ENCODE measurements around the gene GJC1.

GJC1 gene

DNA sequence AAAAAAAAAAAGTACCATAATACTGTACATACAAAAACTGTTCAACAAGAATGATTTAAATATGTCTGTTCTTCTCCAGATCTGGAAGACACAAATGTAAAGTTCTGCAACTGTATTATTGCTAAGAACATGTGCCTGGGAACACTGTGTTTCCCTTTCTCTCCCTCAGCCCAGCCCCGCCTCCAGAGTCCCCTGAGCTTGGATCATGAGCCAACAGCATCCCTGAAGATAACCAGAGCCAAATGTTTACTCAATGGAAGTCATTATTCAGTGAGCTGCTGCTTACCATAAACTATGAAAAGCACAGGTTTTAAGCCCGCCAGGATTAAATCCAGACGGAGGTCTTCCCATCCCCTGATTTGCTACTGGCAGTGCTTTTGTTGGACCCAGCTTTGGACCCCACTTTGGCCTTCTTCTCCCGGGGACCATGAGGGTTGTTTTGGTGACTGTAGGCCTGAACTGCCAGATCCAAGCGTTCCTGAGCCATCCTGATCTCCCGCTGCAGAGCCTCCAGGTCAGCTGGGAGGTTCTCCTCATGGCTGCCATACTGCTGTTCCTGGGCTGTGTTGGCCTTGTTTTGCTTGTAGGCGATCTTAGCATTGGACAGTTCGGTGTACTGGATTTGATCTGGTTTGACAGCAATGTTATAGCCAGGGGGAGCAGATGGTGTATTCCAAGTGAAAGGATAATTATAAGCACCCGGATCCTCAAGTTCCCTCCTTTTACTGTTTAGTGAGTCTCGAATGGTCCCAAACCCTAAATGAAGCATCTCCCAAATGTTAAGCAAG, 25.6 kb downstream of the GJC1 start:
- no peak for DNase-seq (ENCODE audit: insufficient read length, low spot score)
- FAIRE-seq = no peak
- TF ChIP-seq POLR2A (IDR thresholded peaks at IDR 0.05; ENCODE audit: low read depth, low read length) = no peak

DNA sequence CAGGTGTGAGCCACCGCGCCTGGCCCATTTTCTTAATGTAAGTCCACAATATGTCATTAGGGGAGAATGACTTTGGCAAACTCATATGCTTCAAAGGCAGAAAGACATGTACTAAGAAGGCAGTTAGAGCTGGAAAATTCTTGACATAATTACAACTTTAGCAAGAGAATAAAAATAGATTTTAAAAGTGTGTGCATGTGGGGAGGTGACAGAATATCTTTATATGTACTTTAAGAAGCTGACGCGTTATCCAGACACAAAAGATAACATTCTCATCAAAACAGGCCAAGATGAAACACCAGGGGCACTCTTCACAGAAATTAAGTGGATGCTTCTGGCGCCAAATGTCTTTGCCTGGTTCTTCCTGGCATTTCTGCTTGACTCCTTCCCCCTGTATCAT, 28.2 kb downstream of the GJC1 start:
- DNase-seq (ENCODE audit: insufficient read length, low spot score) (no peak), FAIRE-seq (no peak)
- TF ChIP-seq POLR2A (IDR thresholded peaks at IDR 0.05; ENCODE audit: low read depth, low read length) = no peak

DNA sequence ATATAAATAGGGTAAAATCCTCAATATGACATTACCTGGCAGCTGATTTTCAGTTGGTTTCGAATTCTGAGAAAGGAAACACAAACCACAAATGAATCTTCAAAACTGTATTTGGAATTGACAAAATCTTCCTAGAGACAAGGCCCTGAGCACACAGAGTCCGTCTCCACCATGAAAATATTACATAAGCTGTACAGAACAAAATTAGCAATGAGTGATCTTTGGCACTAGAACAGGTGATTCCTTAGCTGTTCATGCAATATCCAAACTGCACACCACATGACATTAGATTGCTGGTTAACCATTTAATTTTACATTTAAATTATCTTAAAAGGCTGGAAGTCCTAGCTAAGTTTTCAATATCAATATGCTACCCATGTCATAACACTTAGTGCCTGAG, 31.7 kb downstream of the GJC1 start:
- FAIRE-seq (no peak), DNase-seq (ENCODE audit: insufficient read length, low spot score) (no peak)
- no peak for TF ChIP-seq POLR2A (IDR thresholded peaks at IDR 0.05; ENCODE audit: low read depth, low read length)

GRCh38 chr17:44797802-44798201, 32.3 kb downstream of the GJC1 start:
- DNase-seq (ENCODE audit: insufficient read length, low spot score) (no peak), FAIRE-seq (no peak)

DNA sequence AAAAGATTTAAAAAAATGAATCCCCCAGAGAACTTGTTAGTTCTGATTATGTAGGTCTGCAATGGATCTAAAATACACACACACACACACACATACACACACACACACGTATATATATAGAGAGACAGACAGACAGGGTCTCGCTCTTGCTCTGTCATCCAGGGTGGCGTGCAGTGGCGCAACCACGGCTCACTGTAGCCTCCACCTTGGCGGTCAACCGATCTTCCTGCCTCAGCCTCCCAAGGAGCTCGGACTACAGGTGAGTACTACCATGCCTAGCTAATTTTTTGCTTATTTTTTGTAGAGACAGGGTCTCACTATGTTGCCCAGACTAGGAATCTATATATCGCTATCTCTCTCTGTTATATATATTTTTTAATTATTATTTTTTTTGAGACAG, 33.4 kb downstream of the GJC1 start:
- DNase-seq (ENCODE audit: insufficient read length, low spot score) (no peak), FAIRE-seq (no peak)
- TF ChIP-seq POLR2A (IDR thresholded peaks at IDR 0.05; ENCODE audit: low read depth, low read length) = no peak

More at GRCh38 chr17:44797802-44798201, 32.3 kb downstream of the GJC1 start:
- no peak for TF ChIP-seq POLR2A (IDR thresholded peaks at IDR 0.05; ENCODE audit: low read depth, low read length)

- no peak for FAIRE-seq
- no peak for DNase-seq (ENCODE audit: insufficient read length, low spot score)
- TF ChIP-seq POLR2A (IDR thresholded peaks at IDR 0.05; ENCODE audit: low read depth, low read length) = no peak
Observed at GRCh38 chr17:44795928-44796327, 34.2 kb downstream of the GJC1 start.

GRCh38 chr17:44795421-44795820, 34.7 kb downstream of the GJC1 start:
- no peak for TF ChIP-seq POLR2A (IDR thresholded peaks at IDR 0.05; ENCODE audit: low read depth, low read length)
- DNase-seq (ENCODE audit: insufficient read length, low spot score) (no peak), FAIRE-seq (no peak)

DNA sequence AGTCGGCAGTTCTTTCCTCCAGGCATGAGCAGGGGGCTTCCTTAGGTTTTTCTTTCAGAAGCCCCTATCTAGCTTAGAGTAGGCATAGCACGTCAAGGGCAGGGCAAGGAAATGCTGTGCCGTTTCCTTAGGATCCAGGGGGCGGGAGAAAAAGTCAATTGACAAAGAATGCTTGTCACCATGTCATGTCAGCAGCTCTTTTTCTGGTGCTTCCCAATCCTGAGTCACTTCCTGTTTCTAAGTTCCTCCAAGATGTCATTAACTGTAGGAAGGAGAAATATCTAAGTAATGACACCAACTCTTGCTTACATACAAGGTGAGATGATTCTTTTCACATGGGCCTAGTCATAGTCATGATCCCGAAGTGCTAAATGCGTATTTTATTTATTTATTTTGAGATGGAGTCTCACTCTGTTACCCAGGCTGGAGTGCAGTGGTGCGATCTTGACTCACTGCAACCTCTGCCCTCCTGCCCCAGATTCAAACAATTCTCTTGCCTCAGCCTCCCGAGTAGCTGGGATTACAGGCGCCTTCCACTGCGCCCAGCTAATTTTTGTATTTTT, 35.2 kb downstream of the GJC1 start:
- peak; percentile 87 for DNase-seq (ENCODE audit: insufficient read length, low spot score)
- no peak for TF ChIP-seq POLR2A (IDR thresholded peaks at IDR 0.05; ENCODE audit: low read depth, low read length)
- peak; percentile 80 for FAIRE-seq

DNA sequence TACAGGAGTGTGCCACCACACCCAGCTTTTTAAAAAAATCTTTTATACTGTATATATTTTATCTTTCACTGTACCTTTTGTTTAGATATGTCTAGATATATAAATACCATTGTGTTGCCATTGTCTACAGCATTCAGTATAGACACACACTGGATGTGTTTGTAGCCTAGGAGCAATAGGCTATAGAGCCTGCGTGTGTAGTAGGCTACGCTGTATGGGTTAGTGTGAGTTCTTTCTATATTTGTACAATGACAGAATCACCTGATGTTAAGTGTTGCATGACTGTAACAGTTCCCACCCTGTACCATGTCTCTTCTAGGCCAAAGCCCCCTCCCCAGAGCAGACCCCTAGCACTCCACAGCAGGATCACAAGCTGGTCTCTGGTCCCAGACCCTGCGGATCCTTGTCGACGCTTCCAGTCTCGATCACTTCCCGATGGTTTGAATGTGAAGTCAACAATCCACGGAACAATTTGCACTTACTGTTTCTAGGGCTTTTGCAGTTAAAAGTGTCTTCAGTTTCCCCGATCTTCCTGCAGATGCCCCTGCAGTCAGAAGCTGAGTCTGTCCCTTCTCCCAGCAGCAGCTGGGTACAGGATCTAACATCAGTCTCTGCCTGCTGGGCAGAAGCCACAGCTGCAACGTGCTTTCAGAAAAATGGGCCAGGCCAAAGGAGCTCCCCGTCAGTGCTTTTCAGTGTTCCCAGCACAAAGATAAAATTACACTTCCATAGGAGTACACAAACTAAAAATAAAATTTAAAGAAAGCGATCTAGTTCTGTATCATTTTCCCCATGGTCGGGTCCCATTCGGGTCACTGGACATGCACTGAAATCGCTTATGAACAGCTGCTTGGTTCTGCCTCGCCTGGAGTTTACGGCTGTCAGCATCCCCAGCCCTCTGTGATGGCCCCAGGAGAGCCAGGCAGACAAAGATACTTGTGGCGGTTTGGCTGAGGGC, 35.9 kb downstream of the GJC1 start:
- DNase-seq (ENCODE audit: insufficient read length, low spot score) = no peak
- no peak for FAIRE-seq
- no peak for TF ChIP-seq POLR2A (IDR thresholded peaks at IDR 0.05; ENCODE audit: low read depth, low read length)

GRCh38 chr17:44792276-44792675, 37.8 kb downstream of the GJC1 start:
- no peak for TF ChIP-seq POLR2A (IDR thresholded peaks at IDR 0.05; ENCODE audit: low read depth, low read length)
- DNase-seq (ENCODE audit: insufficient read length, low spot score) (no peak), FAIRE-seq (no peak)

- no peak for TF ChIP-seq POLR2A (IDR thresholded peaks at IDR 0.05; ENCODE audit: low read depth, low read length)
- FAIRE-seq = no peak
- DNase-seq (ENCODE audit: insufficient read length, low spot score) = no peak
Observed at GRCh38 chr17:44788139-44788538, 41.9 kb downstream of the GJC1 start.

- DNase-seq (ENCODE audit: insufficient read length, low spot score) (no peak), FAIRE-seq (no peak)
- TF ChIP-seq POLR2A (IDR thresholded peaks at IDR 0.05; ENCODE audit: low read depth, low read length) = no peak
Observed at GRCh38 chr17:44787271-44787940, 42.7 kb downstream of the GJC1 start.

DNA sequence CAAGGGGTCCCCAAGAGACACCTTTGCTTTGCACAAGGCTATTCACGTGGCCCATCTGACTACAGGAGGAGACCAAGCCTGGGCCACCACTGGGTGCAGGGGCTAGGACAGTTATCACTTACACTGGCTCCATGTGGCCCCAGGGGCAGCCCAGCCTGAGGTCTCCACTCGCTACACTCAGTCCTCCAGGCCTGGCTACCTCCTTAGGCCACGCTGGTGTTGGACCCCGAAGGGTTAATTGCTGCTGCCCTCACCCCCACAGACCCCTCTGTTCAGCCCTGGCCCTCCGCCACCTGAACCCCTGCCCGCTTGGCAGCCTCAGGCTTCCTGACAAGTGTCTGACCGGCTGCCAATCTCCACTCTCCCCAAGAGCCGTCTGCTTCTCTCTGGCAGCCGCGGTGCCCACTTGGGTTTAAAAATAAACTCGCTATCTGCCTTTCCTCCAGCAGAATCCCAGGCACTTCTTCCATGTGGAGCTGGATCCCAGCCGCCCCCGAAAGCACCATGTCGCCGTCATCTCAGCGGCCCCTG, 43.5 kb downstream of the GJC1 start:
- no peak for TF ChIP-seq POLR2A (IDR thresholded peaks at IDR 0.05; ENCODE audit: low read depth, low read length)
- no peak for FAIRE-seq
- DNase-seq (ENCODE audit: insufficient read length, low spot score) = no peak

All from H54 (cell line).